Measurements from ENCODE around the gene TGM2. TPM values are rescaled to one million over a fixed set of nuclear protein-coding genes. Genes with fewer than 3 reads are reported as not detected.

The TGM2 gene
- total and polyA plus RNA-seq, 4 donors = 44.2 to 561 (median 321) TPM

- WGBS, 2 donors = 27 to 32% methylated on average over 16 of the region's 16 CpGs
- DNase-seq (peak; percentile 90 to 91), ATAC-seq (ENCODE audit: low FRiP score) (peak; percentile 77)
- intact Hi-C loops (cut with DNase I) = no loop called here
- H3K4me1 ChIP-seq (ENCODE audit: control insufficient read depth in 1 of 2, insufficient read depth in 2 of 2, low read length in 2 of 2) = no peaks in the 10 kb centered on the region
- H3K27ac ChIP-seq (ENCODE audit: low read depth in 1 of 2, low read length in 2 of 2) = peak overlapping the region; percentile 39 to 72
- H3K4me3 ChIP-seq (ENCODE audit: low read length in 2 of 2) = no peak overlapping the region
- H3K36me3 ChIP-seq (ENCODE audit: control insufficient read depth in 1 of 2, insufficient read depth in 2 of 2, low read length in 1 of 2) = peaks cover 6 to 7% of the 10 kb centered on the region in 2 donors
- H3K9me3 ChIP-seq (ENCODE audit: control insufficient read depth, low read length) = no peaks in the 10 kb centered on the region
- H3K27me3 ChIP-seq (ENCODE audit: control insufficient read depth in 1 of 2, insufficient read depth in 2 of 2, low read length in 1 of 2) = no peaks in the 10 kb centered on the region
Observed at GRCh38 chr20:38143646-38144554, 21.2 kb downstream of the TGM2 start.

GRCh38 chr20:38143238-38143645 is 21.8 kb downstream of the TGM2 start:
- intact Hi-C loops (cut with DNase I) = no loop called here
- WGBS, 2 donors = 60 to 71% methylated on average over 10 of the region's 10 CpGs
- Histone ChIP-seq H3K27me3 (ENCODE audit: control insufficient read depth in 1 of 2, insufficient read depth in 2 of 2, low read length in 1 of 2) (no peaks in the 10 kb centered on the region), H3K4me1 (ENCODE audit: control insufficient read depth in 1 of 2, insufficient read depth in 2 of 2, low read length in 2 of 2) (no peaks in the 10 kb centered on the region), H3K4me3 (ENCODE audit: low read length in 2 of 2) (no peak overlapping the region), H3K9me3 (ENCODE audit: control insufficient read depth, low read length) (no peaks in the 10 kb centered on the region), H3K27ac (ENCODE audit: low read depth in 1 of 2, low read length in 2 of 2) (no peak overlapping the region), H3K36me3 (ENCODE audit: control insufficient read depth in 1 of 2, insufficient read depth in 2 of 2, low read length in 1 of 2) (peaks cover 8 to 9% of the 10 kb centered on the region in 2 donors)
- ATAC-seq (ENCODE audit: low FRiP score) (no peak), DNase-seq (peak in 1 of 2 donors; percentile 51)

GRCh38 chr20:38141889-38142494 is 23.1 kb downstream of the TGM2 start:
- Histone ChIP-seq H3K27ac (ENCODE audit: low read depth in 1 of 2, low read length in 2 of 2) (no peak overlapping the region), H3K4me1 (ENCODE audit: control insufficient read depth in 1 of 2, insufficient read depth in 2 of 2, low read length in 2 of 2) (no peaks in the 10 kb centered on the region), H3K36me3 (ENCODE audit: control insufficient read depth in 1 of 2, insufficient read depth in 2 of 2, low read length in 1 of 2) (peaks cover 3 to 11% of the 10 kb centered on the region in 2 donors), H3K4me3 (ENCODE audit: low read length in 2 of 2) (no peak overlapping the region), H3K9me3 (ENCODE audit: control insufficient read depth, low read length) (no peaks in the 10 kb centered on the region), H3K27me3 (ENCODE audit: control insufficient read depth in 1 of 2, insufficient read depth in 2 of 2, low read length in 1 of 2) (no peaks in the 10 kb centered on the region)
- no peak for ATAC-seq (ENCODE audit: low FRiP score)
- intact Hi-C loops (cut with DNase I) = no loop called here
- WGBS, 2 donors = 94 to 95% methylated on average over 16 of the region's 16 CpGs
- peak; percentile 34 to 48 for DNase-seq

- 77 to 80% methylated on average over 23 of the region's 23 CpGs for WGBS, 2 donors
- intact Hi-C loops (cut with DNase I) = no loop called here
- peaks cover 3 to 6% of the 10 kb centered on the region in 2 donors for H3K36me3 ChIP-seq (ENCODE audit: control insufficient read depth in 1 of 2, insufficient read depth in 2 of 2, low read length in 1 of 2)
- ATAC-seq (ENCODE audit: low FRiP score) = no peak
- H3K9me3 ChIP-seq (ENCODE audit: control insufficient read depth, low read length) = no peaks in the 10 kb centered on the region
- peak; percentile 37 to 74 for DNase-seq
- H3K27me3 ChIP-seq (ENCODE audit: control insufficient read depth in 1 of 2, insufficient read depth in 2 of 2, low read length in 1 of 2) = no peaks in the 10 kb centered on the region
- no peak overlapping the region for H3K27ac ChIP-seq (ENCODE audit: low read depth in 1 of 2, low read length in 2 of 2)
- H3K4me1 ChIP-seq (ENCODE audit: control insufficient read depth in 1 of 2, insufficient read depth in 2 of 2, low read length in 2 of 2) = no peaks in the 10 kb centered on the region
- H3K4me3 ChIP-seq (ENCODE audit: low read length in 2 of 2) = no peak overlapping the region
Observed at GRCh38 chr20:38141204-38141888, 23.7 kb downstream of the TGM2 start.

GRCh38 chr20:38139977-38140753 is 24.9 kb downstream of the TGM2 start:
- H3K4me3 ChIP-seq (ENCODE audit: low read length in 2 of 2) = no peak overlapping the region
- no peak for ATAC-seq (ENCODE audit: low FRiP score)
- 81% methylated on average over 12 of the region's 12 CpGs for WGBS, 2 donors
- H3K36me3 ChIP-seq (ENCODE audit: control insufficient read depth in 1 of 2, insufficient read depth in 2 of 2, low read length in 1 of 2) = peaks cover 3 to 6% of the 10 kb centered on the region in 2 donors
- intact Hi-C loops (cut with DNase I) = no loop called here
- peak; percentile 33 to 65 for DNase-seq
- no peaks in the 10 kb centered on the region for H3K27me3 ChIP-seq (ENCODE audit: control insufficient read depth in 1 of 2, insufficient read depth in 2 of 2, low read length in 1 of 2)
- no peak overlapping the region for H3K27ac ChIP-seq (ENCODE audit: low read depth in 1 of 2, low read length in 2 of 2)
- H3K9me3 ChIP-seq (ENCODE audit: control insufficient read depth, low read length) = no peaks in the 10 kb centered on the region
- H3K4me1 ChIP-seq (ENCODE audit: control insufficient read depth in 1 of 2, insufficient read depth in 2 of 2, low read length in 2 of 2) = no peaks in the 10 kb centered on the region

GRCh38 chr20:38139156-38139912 is 25.7 kb downstream of the TGM2 start:
- Histone ChIP-seq H3K4me3 (ENCODE audit: low read length in 2 of 2) (no peak overlapping the region), H3K4me1 (ENCODE audit: control insufficient read depth in 1 of 2, insufficient read depth in 2 of 2, low read length in 2 of 2) (peaks cover 0 to 2% of the 10 kb centered on the region in 2 donors), H3K27me3 (ENCODE audit: control insufficient read depth in 1 of 2, insufficient read depth in 2 of 2, low read length in 1 of 2) (no peaks in the 10 kb centered on the region), H3K27ac (ENCODE audit: low read depth in 1 of 2, low read length in 2 of 2) (no peak overlapping the region), H3K36me3 (ENCODE audit: control insufficient read depth in 1 of 2, insufficient read depth in 2 of 2, low read length in 1 of 2) (peaks cover 3 to 6% of the 10 kb centered on the region in 2 donors), H3K9me3 (ENCODE audit: control insufficient read depth, low read length) (no peaks in the 10 kb centered on the region)
- intact Hi-C loops (cut with DNase I) = no loop called here
- peak; percentile 25 to 32 for DNase-seq
- no peak for ATAC-seq (ENCODE audit: low FRiP score)
- 89 to 94% methylated on average over 25 of the region's 25 CpGs for WGBS, 2 donors

- ATAC-seq (ENCODE audit: low FRiP score) (no peak), DNase-seq (peak in 1 of 2 donors; percentile 45)
- no peaks in the 10 kb centered on the region for H3K27me3 ChIP-seq (ENCODE audit: control insufficient read depth in 1 of 2, insufficient read depth in 2 of 2, low read length in 1 of 2)
- no peak overlapping the region for H3K27ac ChIP-seq (ENCODE audit: low read depth in 1 of 2, low read length in 2 of 2)
- H3K36me3 ChIP-seq (ENCODE audit: control insufficient read depth in 1 of 2, insufficient read depth in 2 of 2, low read length in 1 of 2) = peaks cover 3 to 6% of the 10 kb centered on the region in 2 donors
- peaks cover 0 to 2% of the 10 kb centered on the region in 2 donors for H3K4me1 ChIP-seq (ENCODE audit: control insufficient read depth in 1 of 2, insufficient read depth in 2 of 2, low read length in 2 of 2)
- intact Hi-C loops (cut with DNase I) = no loop called here
- WGBS, 2 donors = 93 to 94% methylated on average over 15 of the region's 15 CpGs
- H3K9me3 ChIP-seq (ENCODE audit: control insufficient read depth, low read length) = no peaks in the 10 kb centered on the region
- H3K4me3 ChIP-seq (ENCODE audit: low read length in 2 of 2) = no peak overlapping the region
Observed at GRCh38 chr20:38138086-38138778, 26.8 kb downstream of the TGM2 start.
